Cardiac ventricle fibroblast (primary cell): ENCODE measurements around the gene NIP7. TPM values are rescaled to one million over a fixed set of nuclear protein-coding genes. Genes with fewer than 3 reads are reported as not detected.

Experiments used
- total RNA-seq: library from RNA; depleted of rRNA; stranded (reverse); fragments of >200 nt; gene quantifications from 2 replicates; pipeline ENCODE4 v1.2.3, GENCODE V29; 2015

Gene NIP7
- 13.4 and 18.2 TPM in 2 replicates for total RNA-seq

DNA sequence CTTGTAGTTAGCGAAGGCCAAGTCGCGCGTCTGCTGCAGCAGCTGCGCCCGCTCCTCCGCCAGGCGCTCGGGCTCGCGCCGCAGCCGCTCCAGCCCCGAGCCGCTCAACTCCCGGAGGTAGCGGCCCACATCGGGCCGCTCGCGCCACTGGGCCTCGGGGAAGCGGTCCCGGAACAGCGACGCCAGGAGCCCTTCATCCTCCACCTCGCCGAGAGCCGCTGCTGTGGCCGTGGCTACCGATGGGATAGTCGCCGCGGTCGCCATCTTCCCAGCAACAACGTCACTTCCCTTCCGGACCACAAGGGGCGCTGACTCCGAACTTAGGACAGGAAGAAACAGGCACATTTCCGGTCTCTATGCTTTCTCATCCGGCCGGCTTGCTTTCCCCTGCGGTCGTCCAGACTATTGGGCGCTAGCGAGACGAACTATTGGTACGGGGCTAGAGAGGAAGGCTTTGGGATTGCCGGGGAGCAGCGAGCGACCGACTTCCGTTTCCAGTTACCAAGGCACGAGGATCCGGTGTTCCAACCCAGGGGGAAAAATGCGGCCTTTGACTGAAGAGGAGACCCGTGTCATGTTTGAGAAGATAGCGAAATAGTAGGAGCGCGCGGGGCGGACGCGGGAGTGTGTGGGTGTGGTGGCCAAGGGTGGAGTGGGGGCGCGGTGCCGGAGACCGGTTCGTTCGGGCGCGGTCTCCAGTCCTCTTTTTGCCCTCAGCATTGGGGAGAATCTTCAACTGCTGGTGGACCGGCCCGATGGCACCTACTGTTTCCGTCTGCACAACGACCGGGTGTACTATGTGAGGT lies at the start of gene NIP7, which contains the start of gene COG8:
Gene NIP7 (plus strand): TSS at position 484 of the 806 bp plus-strand sequence. CDS start 58 bp downstream, at position 542.
Gene COG8 (minus strand): TSS at position 276 of the 806 bp plus-strand sequence. CDS start 12 bp downstream, at position 264.

DNA sequence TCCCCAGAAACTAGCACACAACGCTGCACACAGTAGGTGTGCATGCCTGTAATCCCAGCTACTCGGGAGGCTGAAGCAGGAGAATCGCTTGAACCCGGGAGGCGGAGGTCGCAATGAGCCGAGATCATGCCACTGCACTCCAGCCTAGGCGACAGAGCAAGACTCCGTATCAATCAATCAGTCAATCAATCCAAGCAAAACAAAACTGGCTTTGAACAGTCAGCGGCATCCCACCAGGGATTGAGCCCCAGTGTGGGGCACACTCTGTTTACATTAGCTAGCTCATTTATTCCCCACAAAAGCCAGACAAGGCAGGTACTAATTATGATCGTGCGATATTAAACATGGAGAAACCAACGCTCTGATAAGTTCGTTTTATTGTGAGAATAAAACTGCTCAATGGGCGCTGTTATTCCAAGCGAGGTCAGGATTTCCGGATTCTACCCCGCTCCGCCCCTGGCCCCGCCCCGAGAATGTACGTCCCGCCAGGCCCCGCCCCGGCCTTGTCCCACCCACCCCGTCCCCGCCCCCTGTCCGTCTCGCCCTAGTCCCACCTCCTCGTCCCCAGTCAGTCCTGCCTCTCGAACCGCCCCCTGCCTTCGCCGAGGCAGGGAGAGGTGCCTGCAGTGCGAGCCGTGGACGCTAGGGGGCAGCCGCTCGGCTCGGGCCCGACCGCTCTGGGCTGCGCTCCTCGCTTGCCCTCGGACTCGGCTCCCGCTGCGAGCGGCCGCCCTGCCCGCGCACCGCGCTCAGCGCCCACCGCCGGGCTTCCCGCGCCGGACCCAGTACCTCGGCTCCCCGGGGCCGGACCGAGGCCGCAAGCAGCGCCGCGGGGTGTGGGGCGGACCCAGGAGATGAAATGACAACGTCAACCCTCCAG lies 28.7 kb upstream of the NIP7 start, which contains the start of gene VPS4A:
Gene VPS4A (plus strand): TSS at position 698 of the 880 bp plus-strand sequence. CDS start 162 bp downstream, at position 860.

DNA sequence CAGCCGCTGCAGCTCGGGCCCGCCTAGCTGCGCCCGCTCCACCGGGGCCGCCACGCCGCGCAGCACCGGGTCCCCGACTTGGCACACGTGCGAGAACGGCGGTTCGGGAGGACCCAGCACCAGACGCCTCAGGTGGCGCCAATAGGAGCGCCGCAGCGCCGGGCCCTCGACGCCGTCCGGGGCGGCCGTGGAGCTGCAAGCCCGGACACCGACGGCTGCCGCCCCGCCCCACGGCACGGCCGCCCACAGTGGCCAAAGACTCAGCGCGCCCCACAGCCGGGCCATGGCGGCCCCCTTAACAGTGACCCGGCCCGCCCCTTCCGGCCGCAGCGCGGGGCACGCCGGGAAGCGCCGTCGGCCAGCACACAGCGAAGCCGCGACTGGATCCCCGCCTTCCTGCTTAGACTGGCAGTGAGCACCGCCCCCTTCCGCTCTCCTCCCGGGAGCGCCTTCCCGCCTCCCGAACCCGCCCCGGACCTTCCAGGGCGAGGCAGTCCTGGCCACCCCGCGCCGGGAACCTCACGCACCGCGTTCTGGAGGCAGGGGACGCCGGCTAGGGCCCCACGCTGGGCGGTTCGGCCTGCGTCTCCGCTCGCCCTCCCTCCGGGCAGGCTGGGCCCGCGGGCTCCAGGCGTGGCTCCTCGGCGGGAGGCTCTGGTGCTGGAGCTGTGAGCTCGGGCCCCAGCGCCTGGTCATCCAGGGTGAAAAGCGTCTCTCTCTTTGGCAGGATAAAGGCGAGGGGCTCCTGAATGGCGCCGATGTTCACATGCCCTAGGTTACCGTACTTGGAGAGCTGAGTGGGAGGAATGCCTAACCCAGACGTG lies 9.1 kb upstream of the NIP7 start, which contains the start of gene PDF:
Gene PDF (minus strand): TSS at position 303 of the 824 bp plus-strand sequence. CDS start 18 bp downstream, at position 285.

DNA sequence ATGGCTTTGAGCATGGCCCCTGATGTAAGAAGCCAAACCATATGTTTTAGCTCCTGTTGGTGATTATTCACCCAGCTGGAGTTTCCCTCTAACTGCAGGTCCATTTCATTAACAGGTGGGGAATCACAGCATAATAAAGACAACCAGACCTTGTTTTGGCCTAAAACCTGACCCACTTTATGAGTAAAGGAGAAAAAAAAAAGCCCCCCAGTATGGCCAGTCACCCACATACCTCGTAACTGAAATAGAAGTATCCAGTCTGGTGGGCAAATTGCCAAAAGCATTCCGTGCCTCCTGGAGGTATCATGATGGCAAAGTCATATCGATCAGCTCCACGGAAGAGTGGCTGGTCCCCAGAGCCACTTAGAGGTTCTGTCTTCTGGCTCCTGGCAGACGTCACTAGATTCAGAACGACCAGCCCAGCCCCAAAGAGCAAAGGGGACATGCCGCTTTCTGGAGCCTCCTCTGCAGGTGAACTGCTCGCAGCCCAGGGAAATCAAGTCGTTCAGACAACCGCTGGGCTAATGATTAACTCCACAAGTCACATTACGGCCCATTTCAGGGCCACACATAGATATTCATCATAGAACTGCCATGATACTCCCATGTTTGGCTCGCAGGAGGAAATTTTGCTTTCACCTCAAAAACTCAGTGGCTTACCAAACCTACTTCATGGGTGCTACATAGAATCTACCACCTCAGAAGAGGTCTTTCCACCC lies 11.9 kb downstream of the NIP7 start, which contains the start of gene TMED6:
Gene TMED6 (minus strand): TSS at position 478 of the 719 bp plus-strand sequence. CDS start 33 bp downstream, at position 445.

Other genes starting within 250 kb of the NIP7 start
- 0.05 TPM in 1 of 2 replicates, not detected in the other for gene HAS3, start 234.1 kb upstream of the NIP7 start, total RNA-seq
- gene CHTF8, start 207.2 kb upstream of the NIP7 start, total RNA-seq: 79.6 and 84.0 TPM in 2 replicates
- gene UTP4, start 207.1 kb upstream of the NIP7 start, total RNA-seq: 19.3 and 30.2 TPM in 2 replicates
- 31.5 and 34.5 TPM in 2 replicates for gene SNTB2, start 152.6 kb upstream of the NIP7 start, total RNA-seq
- gene VPS4A, start 28.4 kb upstream of the NIP7 start, total RNA-seq: 24.6 and 32.1 TPM in 2 replicates
- gene PDF, start 9.2 kb upstream of the NIP7 start, total RNA-seq: 14.8 and 17.0 TPM in 2 replicates
- gene COG8, start 208 bp upstream of the NIP7 start, total RNA-seq: 42.7 and 52.4 TPM in 2 replicates
- gene TMED6, start 12.0 kb downstream of the NIP7 start, total RNA-seq: not detected in 2 replicates
- gene TERF2, start 46.2 kb downstream of the NIP7 start, total RNA-seq: 14.0 and 16.2 TPM in 2 replicates
- gene CYB5B, start 84.8 kb downstream of the NIP7 start, total RNA-seq: 26.5 and 33.2 TPM in 2 replicates
- gene NFAT5, start 226.2 kb downstream of the NIP7 start, total RNA-seq: 22.3 and 28.0 TPM in 2 replicates